GM19395 (cell line): ENCODE results near the gene ST6GALNAC6.

ENCODE experiments used
- ATAC-seq: cut with Tn5 transposase; IDR thresholded peaks from one replicate; pipeline ENCODE4 v1.9.1; 2021; ENCODE audit warnings: mild to moderate bottlenecking, moderate library complexity; ENCODE audit not compliant: unreplicated experiment

ST6GALNAC6 gene

GRCh38 chr9:127934986-127935385, 35.6 kb upstream of the ST6GALNAC6 start:
- ATAC-seq: no peak

GRCh38 chr9:127934248-127934647, 34.8 kb upstream of the ST6GALNAC6 start:
- ATAC-seq: no peak

DNA sequence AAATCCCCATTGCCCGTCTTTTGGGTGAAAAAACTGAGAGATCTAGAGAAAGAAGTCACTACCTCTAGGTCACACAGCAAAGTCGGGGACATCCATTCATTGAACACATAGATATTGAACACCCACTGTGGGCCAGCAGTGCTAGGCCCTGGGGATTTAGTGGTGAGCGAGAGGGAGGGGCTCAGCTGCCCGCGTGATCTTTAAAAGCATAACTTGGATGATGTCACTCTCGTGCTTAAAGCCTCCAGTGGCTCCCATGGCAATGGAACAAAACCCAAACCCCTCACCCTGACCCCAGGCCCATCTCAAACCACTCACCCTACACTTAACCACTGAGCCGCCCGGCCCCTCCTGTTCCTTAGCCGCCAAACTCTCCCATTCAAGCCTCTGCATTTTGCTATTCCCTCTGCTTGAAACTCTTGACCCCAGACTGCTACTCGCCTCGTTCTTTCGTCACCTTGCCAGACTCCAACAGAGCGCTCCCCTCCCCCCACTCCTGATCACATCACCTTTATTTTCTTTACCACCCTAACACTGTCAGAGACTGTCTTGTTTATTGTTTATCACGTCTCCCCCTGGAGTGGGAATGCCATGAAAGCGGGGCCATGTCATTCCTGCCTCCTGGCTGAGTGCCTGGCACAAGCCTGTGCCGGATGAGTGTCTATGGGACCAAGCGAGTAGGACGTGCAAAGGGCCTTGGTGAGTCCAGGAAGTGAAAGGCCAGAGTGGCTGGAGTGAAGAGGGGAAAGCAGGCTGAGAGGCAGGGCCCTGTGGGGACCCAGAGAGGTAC, 31.9 kb upstream of the ST6GALNAC6 start:
- ATAC-seq: no peak

GRCh38 chr9:127930231-127931091, 31.1 kb upstream of the ST6GALNAC6 start, which contains the start of gene PIP5KL1:
PIP5KL1 (minus strand) TSS chr9:127930777; CDS start chr9:127930752, 25 bp downstream.
- peak; percentile 82 for ATAC-seq

GRCh38 chr9:127929625-127929979, 30.2 kb upstream of the ST6GALNAC6 start:
- no peak for ATAC-seq

DNA sequence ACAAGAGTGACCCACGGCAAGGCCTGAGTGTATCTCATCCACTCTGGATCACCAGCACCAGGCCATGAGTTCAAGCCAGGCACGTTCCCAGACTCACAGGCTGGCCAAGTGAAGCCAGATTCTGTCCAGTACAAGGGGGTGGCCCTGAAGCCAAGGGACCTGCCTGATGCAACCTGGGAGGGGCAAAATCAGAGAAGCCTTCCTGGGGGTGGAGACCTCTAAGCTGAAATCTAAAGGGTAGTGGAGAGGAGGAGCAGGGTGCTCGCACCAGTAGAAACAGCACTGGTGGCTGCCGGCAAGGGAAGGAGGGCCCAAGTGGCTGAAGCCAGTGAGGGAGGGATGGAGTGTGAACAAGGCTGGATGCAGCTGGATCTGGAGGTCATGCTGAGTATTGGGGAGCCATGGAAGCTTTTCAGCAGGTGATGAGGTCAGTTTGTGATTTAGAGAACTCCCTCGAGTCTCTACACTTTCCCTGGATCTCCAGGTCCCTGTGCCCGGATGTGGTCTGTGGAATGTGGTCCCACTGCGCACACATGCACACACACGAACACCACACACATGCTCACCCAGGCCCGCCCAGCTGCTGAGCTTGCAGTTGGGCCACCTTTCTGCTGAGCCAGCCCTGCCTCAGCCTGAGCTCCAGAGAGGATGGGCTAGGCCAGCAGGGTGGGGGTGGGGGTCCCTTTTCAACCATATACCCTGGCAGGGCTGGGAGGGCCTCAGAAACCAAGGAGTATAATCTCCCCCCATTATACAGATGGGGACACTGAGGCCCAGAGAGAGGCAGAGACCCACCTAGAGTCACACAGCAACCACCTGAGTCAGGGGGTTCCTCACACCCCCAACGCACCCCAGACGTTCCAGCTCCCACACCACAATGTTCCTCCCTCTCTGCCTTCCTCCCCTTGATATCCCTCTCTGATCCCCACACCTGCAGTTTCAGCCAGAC, 29.5 kb upstream of the ST6GALNAC6 start:
- no peak for ATAC-seq

GRCh38 chr9:127927988-127928675, 28.7 kb upstream of the ST6GALNAC6 start:
- no peak for ATAC-seq

DNA sequence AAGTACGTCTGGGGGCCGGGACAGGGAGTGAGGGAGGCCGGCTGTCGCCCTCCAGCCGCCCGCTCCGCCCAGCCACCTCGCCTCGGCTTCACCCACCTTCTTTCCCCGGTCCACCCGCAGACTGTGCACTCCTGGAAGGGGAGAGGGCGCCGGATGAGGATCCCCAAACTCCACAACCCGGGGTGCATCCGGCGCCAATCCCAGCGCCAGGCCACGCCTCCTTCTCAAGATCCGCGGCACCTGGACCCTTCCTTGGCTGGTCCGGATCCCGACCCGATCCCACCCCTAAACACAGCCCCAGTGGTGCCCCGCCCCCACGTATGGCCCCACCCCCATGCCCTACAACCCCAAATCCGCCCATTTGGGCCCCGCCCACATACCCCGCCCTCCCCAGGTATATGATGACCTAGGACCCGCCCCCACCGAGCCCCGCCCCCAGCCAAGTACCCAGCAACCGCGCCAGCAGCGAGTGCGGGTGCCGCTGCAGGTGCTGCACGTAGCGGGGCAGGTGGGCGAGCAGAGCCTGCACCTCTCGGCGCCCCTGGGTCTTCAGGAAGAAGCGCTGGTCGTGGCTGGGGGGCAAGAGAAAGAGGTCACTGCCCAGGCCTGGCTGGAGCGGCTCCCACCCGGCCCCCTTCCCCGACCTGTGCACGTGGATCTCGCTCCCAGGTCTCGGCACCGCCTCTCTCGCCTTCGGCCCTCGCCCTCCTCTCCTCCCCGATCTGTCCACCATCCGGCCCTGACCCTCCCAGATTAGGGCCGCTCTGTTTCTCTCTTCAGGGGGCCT, 28.0 kb upstream of the ST6GALNAC6 start:
- ATAC-seq: no peak

DNA sequence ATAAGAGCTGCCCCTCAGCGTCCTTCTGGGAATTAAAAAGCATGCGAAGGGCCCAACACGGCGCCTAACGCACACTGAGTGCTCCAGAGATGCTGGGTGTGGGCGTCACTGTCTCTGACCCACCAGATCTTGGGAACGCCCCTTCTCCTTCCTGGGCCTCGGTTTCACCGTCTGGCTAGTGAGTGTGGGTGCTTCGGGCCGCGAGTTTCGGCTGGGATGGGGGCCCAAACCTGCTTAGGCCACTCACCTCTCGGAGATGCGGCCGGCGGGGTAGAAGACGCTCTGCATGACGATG, 27.4 kb upstream of the ST6GALNAC6 start:
- ATAC-seq: no peak

- ATAC-seq: no peak
Observed at GRCh38 chr9:127925959-127926905, 26.8 kb upstream of the ST6GALNAC6 start.

GRCh38 chr9:127924736-127925444, 25.5 kb upstream of the ST6GALNAC6 start:
- no peak for ATAC-seq

DNA sequence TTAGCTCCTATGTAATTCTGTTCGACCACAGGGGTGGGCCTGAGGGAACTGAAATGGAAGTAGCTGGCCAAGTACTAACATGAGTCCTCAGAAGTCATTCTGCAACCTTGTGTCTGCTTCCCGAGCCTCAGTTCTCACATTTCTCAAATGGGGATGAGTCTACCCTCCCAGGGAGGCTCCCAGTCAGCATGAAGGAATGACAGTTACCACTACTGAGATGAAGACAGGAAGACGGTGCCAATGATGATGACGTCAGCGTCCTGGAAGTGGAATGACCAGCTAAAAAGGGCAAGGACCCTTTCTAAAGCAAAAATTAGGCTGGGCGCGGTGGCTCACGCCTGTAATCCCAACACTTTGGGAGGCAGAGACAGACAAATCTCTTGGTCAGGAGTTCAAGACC, 24.4 kb upstream of the ST6GALNAC6 start:
- no peak for ATAC-seq

GRCh38 chr9:127923046-127923445, 23.6 kb upstream of the ST6GALNAC6 start:
- ATAC-seq: no peak

DNA sequence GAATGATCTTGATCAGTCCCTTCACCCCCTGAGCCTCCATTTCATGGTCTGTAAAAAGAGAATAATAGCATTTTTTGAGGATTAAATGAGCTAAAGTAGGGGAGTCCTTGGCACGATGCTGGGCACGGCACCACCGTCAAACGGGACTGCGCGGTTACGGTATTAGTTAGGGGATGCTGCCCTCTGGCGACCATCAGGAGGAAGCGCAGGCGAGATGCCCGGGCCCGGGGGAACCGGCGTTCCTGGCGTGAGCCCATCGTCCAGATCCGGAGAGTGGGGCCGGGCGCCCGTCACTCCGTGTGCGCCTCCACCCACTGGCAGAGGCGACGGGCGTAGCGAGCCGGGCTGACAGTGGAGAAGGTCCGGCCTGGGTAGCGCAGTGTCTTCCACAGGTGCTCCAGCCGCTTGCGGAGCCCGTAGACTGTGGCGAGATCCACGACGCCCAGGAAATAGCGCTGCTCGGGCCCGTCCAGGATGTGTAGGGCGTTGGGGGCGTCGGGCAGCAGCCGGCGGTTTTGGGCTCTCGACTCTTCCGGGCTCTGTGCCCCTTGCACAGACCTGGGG, 22.2 kb upstream of the ST6GALNAC6 start:
- no peak for ATAC-seq

DNA sequence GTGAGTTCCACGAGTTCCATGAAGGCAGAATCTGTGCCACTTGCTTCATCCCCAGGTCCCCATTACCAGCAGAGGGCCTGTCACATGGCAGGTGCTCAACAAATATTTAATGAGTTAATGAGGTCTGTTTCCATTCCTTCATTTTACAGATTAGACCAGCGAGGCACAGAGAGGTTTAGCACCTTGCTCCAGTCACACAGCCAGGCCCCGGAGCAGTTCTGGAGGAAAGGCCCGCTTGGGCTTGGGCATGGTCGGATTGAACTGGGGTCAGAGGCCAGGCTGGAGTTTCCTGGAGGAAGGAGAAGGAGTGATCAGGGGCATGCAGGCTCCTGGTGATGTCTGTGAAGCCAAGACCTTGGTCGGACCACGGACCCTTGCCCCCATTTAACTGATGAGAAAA, 21.4 kb upstream of the ST6GALNAC6 start:
- ATAC-seq: no peak

- no peak for ATAC-seq
Observed at GRCh38 chr9:127919253-127919815, 19.9 kb upstream of the ST6GALNAC6 start.
